GM23338 (cell line): ENCODE measurements around the gene ZFAND6. TPM values are rescaled to one million over a fixed set of nuclear protein-coding genes. Genes with fewer than 3 reads are reported as not detected.

Source experiments
- ATAC-seq: fragments of 200-7000 bp; cut with Tn5 transposase; 3 replicates; pipeline ENCODE4 v1.9.1; 2020
- DNase-seq: peaks from one replicate; pipeline ENCODE4 v3.0.0-alpha.2; 2015; ENCODE audit warnings: low spot score
- H2AFZ ChIP-seq: fragments of 200-600 bp; sonication (generic); 2 replicates; pipeline ENCODE4 v1.8.0; 2016; ENCODE audit warnings: antibody characterized with exemption, mild to moderate bottlenecking, moderate library complexity
- H3F3A ChIP-seq: fragments of 200-600 bp; sonication (generic); replicated peaks from 2 replicates; pipeline ENCODE4 v1.8.0; 2017; ENCODE audit warnings: antibody characterized with exemption, mixed run types, low read depth
- H3K27ac ChIP-seq: fragments of 200-600 bp; sonication (generic); 2 replicates; pipeline ENCODE4 v1.6.1; 2016; ENCODE audit warnings: low read depth
- H3K27me3 ChIP-seq: fragments of 200-600 bp; sonication (generic); 2 replicates; pipeline ENCODE4 v1.8.0; 2016; ENCODE audit warnings: mild to moderate bottlenecking, mixed run types, moderate library complexity; ENCODE audit not compliant: insufficient read depth
- H3K36me3 ChIP-seq: fragments of 200-600 bp; sonication (generic); 2 replicates; pipeline ENCODE4 v1.8.0; 2016; ENCODE audit warnings: mild to moderate bottlenecking; ENCODE audit not compliant: insufficient read depth
- H3K4me1 ChIP-seq: fragments of 200-600 bp; sonication (generic); 2 replicates; pipeline ENCODE4 v1.8.0; 2016; ENCODE audit warnings: mild to moderate bottlenecking, moderate library complexity; ENCODE audit not compliant: insufficient read depth
- H3K4me2 ChIP-seq: fragments of 200-600 bp; sonication (generic); 2 replicates; pipeline ENCODE4 v1.7.1; 2017; ENCODE audit warnings: mixed run types
- H3K4me3 ChIP-seq: fragments of 200-600 bp; sonication (generic); 2 replicates; pipeline ENCODE4 v1.6.1; 2016; ENCODE audit warnings: mixed run types
- H3K79me2 ChIP-seq: fragments of 200-600 bp; sonication (generic); replicated peaks from 2 replicates; pipeline ENCODE4 v1.8.0; 2017; ENCODE audit warnings: mild to moderate bottlenecking; ENCODE audit not compliant: insufficient read depth
- H3K9me2 ChIP-seq: fragments of 200-600 bp; sonication (generic); 2 replicates; pipeline ENCODE4 v1.8.0; 2017; ENCODE audit not compliant: insufficient read depth
- H4K20me1 ChIP-seq: fragments of 200-600 bp; sonication (generic); replicated peaks from 2 replicates; pipeline ENCODE4 v1.8.0; 2017; ENCODE audit warnings: mild to moderate bottlenecking; ENCODE audit not compliant: insufficient read depth
- H3K27ac Mint-ChIP-seq: 2 replicates; pipeline ENCODE4 v1.8.0; 2020; ENCODE audit warnings: inconsistent platforms, mild to moderate bottlenecking, moderate library complexity, mixed read lengths
- H3K27me3 Mint-ChIP-seq: 3 replicates; pipeline ENCODE4 v1.8.0; 2022; ENCODE audit warnings: low read depth, mild to moderate bottlenecking, moderate library complexity, mixed read lengths, inconsistent platforms; ENCODE audit not compliant: insufficient read depth, poor library complexity
- H3K36me3 Mint-ChIP-seq: 3 replicates; pipeline ENCODE4 v1.8.0; 2021; ENCODE audit warnings: low read depth, mild to moderate bottlenecking, inconsistent platforms, moderate library complexity, mixed read lengths
- H3K4me1 Mint-ChIP-seq: 3 replicates; pipeline ENCODE4 v1.8.0; 2020; ENCODE audit warnings: mild to moderate bottlenecking, inconsistent platforms, mixed read lengths
- H3K4me3 Mint-ChIP-seq: 3 replicates; pipeline ENCODE4 v1.8.0; 2021; ENCODE audit warnings: moderate library complexity, mild to moderate bottlenecking, inconsistent platforms, mixed read lengths
- H3K9me3 Mint-ChIP-seq: 3 replicates; pipeline ENCODE4 v1.8.0; 2020; ENCODE audit warnings: moderate library complexity, mild to moderate bottlenecking, inconsistent platforms, mixed read lengths
- CTCF ChIP-seq, 2 experiments: fragments of 200-600 bp in 1 of 2; sonication (generic) in 1 of 2; conservative IDR thresholded peaks; 2 replicates each; pipeline versions ENCODE4 v1.5.1 to v1.6.1; 2016 to 2017; ENCODE audit warnings: antibody characterized with exemption in 2 of 2, low read depth in 2 of 2, mild to moderate bottlenecking in 2 of 2, moderate library complexity in 1 of 2
- EZH2 ChIP-seq: fragments of 200-600 bp; sonication (generic); IDR thresholded peaks from one replicate; pipeline ENCODE4 v1.8.0; 2017; ENCODE audit warnings: antibody characterized with exemption, mild to moderate bottlenecking, low read depth; ENCODE audit not compliant: unreplicated experiment
- EZH2phosphoT487 ChIP-seq: fragments of 200-600 bp; sonication (generic); IDR thresholded peaks from one replicate; pipeline ENCODE4 v1.8.1; 2018; ENCODE audit warnings: antibody characterized with exemption; ENCODE audit not compliant: unreplicated experiment
- POLR2AphosphoS5 ChIP-seq: IDR thresholded peaks from 2 replicates; pipeline ENCODE4 v1.6.1; 2016; ENCODE audit warnings: antibody characterized with exemption, low read depth
- ZNF462 ChIP-seq: fragments of 250-450 bp; sonication (Bioruptor Pico); IDR thresholded peaks from 2 replicates; pipeline ENCODE4 v1.5.0; 2020; ENCODE audit warnings: mild to moderate bottlenecking, moderate library complexity
- polyA plus RNA-seq: library from polyadenylated mRNA; unstranded; fragments of >200 nt; fragmentation: Nextera tagmentation; extraction: Ambion mirVana; gene quantifications from 2 replicates; pipeline ENCODE4 v1.2.1, GENCODE V29; 2016
- total RNA-seq: library from RNA; depleted of rRNA; stranded (reverse); fragments of >200 nt; shearing (Covaris generic); gene quantifications from 2 replicates; pipeline ENCODE4 v1.2.3, GENCODE V29; 2014

Gene ZFAND6
- total and polyA plus RNA-seq, 2 experiments from 2014 or later, result 205 to 292 TPM

- TF ChIP-seq ZNF462 (no peak), CTCF (conservative IDR thresholded peaks at IDR 0.05; ENCODE audit: low read depth in 2 of 2) (no peak), POLR2AphosphoS5 (no peak)
Measured at GRCh38 chr15:80175436-80175835, 116.0 kb downstream of the ZFAND6 start (continued).

- Mint-ChIP-seq H3K27ac (no peak overlapping the region), H3K27me3 (peaks cover 3% of the 10 kb centered on the region), H3K9me3 (no peaks in the 10 kb centered on the region; the same call in 2 of the 3 replicates), H3K4me3 (no peak overlapping the region), H3K36me3 (peaks cover 27% of the 10 kb centered on the region), H3K4me1 (no peaks in the 10 kb centered on the region; the same call in 2 of the 3 replicates)
- Histone ChIP-seq H3K36me3 (no peaks in the 10 kb centered on the region), H3K4me2 (no peak overlapping the region), H4K20me1 (no peaks in the 10 kb centered on the region; the same call in 1 of the 2 replicates), H3K4me1 (no peaks in the 10 kb centered on the region), H3K4me3 (no peak overlapping the region), H3K79me2 (no peaks in the 10 kb centered on the region), H3F3A (no peaks in the 10 kb centered on the region), H3K27me3 (no peaks in the 10 kb centered on the region), H3K27ac (no peak overlapping the region), H3K9me2 (no peaks in the 10 kb centered on the region), H2AFZ (no peak overlapping the region)
- ATAC-seq (no peak), DNase-seq (no peak)
- TF ChIP-seq EZH2 (no peak), EZH2phosphoT487 (no peak)
Measured at GRCh38 chr15:80176443-80176842, 117.0 kb downstream of the ZFAND6 start.
